ENCODE results near the gene SYDE2.
"Not testable (repeated sequence)": the region's sequence is repeated elsewhere in the genome, so short reads cannot be mapped to it uniquely, and the experiment has no call there.

Gene SYDE2

GRCh38 chr1:85168884-85169283 is 31.9 kb downstream of the SYDE2 start:
- no peak for DNase-seq

GRCh38 chr1:85166351-85166750 is 34.5 kb downstream of the SYDE2 start:
- no peak for DNase-seq

DNA sequence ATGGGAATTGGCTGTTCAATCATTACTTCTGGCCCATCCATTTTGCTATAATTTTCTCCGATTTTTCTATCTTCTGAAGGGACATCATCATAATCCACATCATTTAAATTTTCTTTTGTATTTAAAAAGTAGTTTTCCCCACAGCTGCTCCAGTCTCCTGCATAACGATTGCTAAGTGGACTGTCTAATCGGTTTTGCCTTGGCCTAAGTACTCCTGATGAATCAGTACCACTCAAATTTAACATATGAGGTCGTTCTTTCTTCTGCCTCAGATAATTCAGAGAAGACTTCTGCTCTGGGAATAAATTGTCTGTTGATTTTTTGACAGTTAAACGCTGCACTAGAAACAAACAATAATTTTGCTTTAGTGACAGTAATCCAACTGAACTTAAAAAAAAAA is 41.9 kb downstream of the SYDE2 start:
- no peak for DNase-seq

GRCh38 chr1:85157436-85157835 is 43.4 kb downstream of the SYDE2 start:
- no peak for DNase-seq

DNA sequence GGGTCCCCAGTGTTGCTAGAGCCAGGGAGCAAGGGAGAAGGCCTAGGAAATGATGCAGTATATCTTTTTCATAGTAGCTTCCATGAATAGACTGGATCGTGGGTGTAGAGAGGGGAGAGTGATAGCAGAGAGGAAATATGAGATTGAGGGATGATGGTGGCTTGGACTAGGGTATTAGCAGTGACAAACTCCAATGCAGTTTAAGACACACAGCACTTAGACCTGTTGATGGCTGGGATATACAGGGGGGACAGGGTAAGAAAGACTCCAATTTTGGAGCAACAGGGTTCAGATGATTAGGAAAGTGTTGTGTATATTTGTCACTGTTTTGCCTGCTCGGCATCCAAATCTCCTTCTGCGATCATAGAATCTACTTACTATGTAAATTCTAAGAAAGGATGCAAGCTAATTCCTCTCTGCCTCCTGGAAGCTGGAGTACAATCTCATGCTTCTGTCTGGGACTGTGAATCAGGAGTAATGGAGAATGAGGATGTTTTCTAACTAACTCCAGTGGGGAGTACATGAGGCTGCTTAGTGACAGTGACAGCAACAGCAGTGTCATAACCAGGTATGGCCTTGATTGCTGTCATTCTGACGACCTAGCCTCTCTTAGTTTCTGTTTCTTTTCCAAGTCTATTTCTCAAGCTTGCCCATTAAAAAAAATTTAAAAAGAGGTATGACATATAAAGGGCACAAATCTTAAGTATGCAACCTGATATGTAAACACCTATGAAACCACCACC is 47.5 kb downstream of the SYDE2 start:
- no peak for DNase-seq

- DNase-seq, result no peak
These were observed 49.4 kb downstream of the SYDE2 start for GRCh38 chr1:85151446-85151845.

DNA sequence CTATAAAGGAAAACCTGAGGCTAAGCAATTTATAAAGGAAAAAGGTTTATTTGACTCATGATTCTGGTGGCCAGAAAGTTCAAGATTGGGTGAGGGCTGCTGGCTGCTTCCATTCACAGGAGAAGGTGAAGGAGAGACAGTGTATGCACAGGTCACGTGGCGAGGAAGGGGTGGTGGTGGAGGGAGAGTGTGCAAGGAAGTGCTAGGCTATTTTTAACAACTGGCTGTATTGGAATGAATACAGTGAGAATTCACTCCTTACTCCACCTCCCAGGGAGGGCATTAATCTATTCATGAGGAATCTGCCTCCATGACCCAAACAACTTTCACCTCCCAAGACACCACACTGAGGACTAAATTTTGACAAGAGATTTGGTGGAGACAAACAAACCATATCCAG is 51.0 kb downstream of the SYDE2 start:
- DNase-seq, result no peak

DNA sequence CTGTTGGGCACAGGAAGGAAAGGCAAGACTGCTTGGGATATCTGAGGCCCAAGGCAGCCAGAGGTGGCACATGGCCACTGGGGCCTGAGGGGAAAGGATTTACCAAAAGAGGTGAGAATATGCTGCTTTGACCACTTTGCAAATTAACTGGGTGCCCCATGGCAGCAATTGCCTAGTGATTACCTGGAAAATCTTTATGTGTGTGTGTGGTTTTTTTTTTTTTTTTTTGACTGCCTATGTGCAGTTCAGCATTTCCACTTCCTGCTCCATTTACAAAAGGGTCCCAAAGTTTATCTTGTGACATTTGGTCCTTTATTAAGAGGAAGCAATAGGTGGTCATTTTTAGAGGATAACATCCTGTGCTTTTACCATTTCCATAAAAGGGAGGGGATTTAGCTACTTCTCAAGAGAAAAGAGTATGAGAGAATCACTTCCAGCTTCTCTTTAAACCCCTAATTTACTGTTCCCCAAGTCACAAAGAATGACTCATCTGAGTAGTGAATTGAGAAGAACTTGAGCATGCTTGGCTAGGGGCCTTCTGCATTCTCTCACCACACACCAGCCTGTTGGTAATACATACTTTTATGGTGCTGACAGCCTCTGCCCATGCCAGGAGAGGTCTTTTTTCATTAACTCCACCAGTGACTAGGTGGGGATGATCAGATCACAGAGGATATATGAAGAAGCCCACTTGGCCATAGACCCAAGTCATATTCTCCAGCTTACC is 52.1 kb downstream of the SYDE2 start:
- no peak for DNase-seq

GRCh38 chr1:85146972-85147359 is 53.9 kb downstream of the SYDE2 start:
- no peak for DNase-seq

- DNase-seq, result not testable (repeated sequence)
These were observed 54.4 kb downstream of the SYDE2 start for GRCh38 chr1:85146298-85146971.

DNA sequence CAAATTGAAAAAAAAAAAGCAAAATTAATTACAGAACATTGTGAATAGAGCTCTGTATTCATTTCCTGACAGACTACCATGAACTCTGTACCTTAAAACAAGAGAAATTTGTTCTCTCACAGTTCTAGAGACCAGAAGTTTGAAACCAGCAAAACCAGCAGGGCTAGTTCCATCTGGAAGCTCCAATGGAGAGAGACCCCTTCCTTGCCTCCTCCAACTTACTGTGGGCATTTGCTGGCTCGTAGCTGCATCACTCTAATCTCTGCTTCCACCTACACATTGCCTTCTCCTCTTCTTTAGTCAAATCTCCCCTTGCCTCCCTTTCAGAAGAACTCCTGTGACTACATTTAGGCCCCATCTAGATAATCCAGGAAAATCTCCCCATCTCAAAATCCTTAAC is 56.5 kb downstream of the SYDE2 start:
- DNase-seq, result no peak

DNA sequence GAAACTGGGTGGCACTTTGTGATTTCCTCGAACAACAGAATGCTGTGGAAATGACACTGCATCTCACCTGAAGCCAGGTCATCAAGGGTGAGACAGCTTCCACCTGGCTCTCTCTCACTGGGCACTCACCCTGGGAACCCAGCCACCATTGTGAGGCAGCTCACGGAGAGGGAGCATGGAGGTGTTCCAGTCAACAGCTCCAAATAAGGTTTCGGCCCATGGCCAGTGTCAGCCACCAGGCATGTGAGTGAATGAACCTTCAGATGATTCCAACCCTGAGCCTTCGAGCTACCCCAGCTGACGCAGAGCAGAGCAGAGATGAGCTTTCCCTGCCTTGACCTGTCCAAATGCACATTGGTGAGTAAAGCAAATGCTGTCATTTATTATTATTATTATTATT is 58.1 kb downstream of the SYDE2 start:
- DNase-seq, result no peak

DNA sequence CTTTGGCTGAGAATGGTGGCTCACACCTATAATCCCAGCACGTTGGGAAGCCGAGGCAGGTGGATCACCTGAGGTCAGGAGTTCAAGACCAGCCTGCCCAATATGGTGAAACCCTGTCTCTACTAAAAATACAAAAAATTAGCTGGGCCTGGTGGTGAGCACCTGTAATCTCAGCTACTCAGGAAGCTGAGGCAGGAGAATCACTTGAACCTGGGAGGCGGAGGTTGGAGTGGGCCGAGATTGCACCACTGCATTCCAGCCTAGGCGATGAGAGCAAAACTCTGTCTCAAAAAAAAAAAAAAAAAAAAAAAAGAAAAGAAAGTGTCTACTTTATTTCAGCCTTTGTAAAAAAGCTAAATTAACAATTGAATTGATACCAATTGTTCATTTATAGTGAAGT is 62.4 kb downstream of the SYDE2 start:
- DNase-seq, result not testable (repeated sequence)

GRCh38 chr1:85137660-85138059 is 63.2 kb downstream of the SYDE2 start:
- DNase-seq, result peak; percentile 97

- DNase-seq, result peak; percentile 27
These were observed 65.4 kb downstream of the SYDE2 start for GRCh38 chr1:85135392-85135798.

- DNase-seq, result no peak
These were observed 66.0 kb downstream of the SYDE2 start for GRCh38 chr1:85134583-85135391.

- no peak for DNase-seq
These were observed 67.2 kb downstream of the SYDE2 start for GRCh38 chr1:85133565-85134159.

DNA sequence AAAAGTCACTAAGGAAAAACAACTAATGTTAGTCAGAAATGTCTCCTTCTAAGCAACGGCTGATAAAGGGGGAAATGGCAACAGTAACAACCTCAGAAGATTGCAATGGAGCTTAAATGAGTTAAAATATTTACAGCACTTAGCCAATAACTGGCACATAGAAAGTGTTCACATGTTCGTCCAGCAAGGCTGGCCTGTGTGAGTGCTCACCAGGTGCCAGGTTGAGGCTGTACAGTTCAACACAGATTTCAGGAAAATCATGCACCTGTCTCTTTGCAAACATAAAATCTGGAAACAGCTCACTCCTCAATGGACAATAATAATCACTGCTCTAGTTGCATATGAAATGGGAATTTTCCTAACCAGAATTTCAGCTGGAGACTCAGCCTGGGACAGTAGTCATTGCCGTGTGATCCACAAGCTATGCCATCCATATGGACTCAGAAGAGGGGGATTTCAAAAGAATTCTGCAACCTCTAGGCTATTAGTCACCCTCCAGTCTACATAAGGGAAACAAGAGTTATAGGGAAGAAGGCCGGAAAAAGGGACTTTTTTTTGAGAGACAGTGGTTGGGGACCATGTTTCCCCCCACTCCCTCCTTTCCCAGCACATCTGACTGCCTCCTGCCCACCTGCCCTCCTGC is 68.6 kb downstream of the SYDE2 start:
- DNase-seq, result no peak

GRCh38 chr1:85128316-85128715 is 72.5 kb downstream of the SYDE2 start:
- DNase-seq, result no peak

GRCh38 chr1:85125891-85126290 is 74.9 kb downstream of the SYDE2 start:
- DNase-seq, result no peak

GRCh38 chr1:85124091-85124490 is 76.7 kb downstream of the SYDE2 start:
- DNase-seq, result peak; percentile 68

GRCh38 chr1:85122169-85122568 is 78.6 kb downstream of the SYDE2 start:
- no peak for DNase-seq
